ENCODE measurements around the gene STK17B. TPM values are rescaled to one million over a fixed set of nuclear protein-coding genes. Genes with fewer than 3 reads are reported as not detected.
"Not testable (repeated sequence)": the region's sequence is repeated elsewhere in the genome, so short reads cannot be mapped to it uniquely, and the experiment has no call there.

The STK17B gene
- total RNA-seq, 2 experiments from 2014 or later = 645 to 648 TPM

DNA sequence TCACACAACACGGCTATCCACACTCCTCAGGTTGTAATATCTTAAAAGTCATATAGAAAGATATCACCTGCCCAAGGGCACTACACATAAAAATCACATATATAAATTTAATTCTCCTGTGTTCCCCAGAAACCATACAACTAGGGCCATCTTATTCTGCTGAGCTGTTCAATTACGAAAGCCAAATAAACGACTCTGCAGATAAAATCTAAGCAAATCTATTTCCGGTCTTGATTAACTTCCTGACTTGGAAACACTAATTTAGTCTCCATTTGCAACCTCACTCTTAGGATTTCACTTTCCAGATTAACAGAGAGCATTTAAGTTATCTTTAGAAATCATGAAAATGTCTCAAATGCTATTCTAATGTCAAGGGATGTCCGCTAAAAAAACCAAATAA lies 23.9 kb upstream of the STK17B start:
- Histone ChIP-seq H3K9me3 (ENCODE audit: control insufficient read depth in 1 of 2, insufficient read depth in 1 of 2, low read length in 2 of 2) (peaks cover 0 to 5% of the 10 kb centered on the region in 2 experiments), H3K4me1 (ENCODE audit: insufficient read depth, low read length) (peaks cover 12% of the 10 kb centered on the region), H3K27me3 (ENCODE audit: control insufficient read depth in 1 of 2, insufficient read depth in 2 of 2, low read length in 2 of 2) (no peaks in the 10 kb centered on the region), H3K27ac (ENCODE audit: low read depth in 1 of 2, low read length in 2 of 2) (no peak overlapping the region), H3K36me3 (ENCODE audit: insufficient read depth, low read length) (no peaks in the 10 kb centered on the region), H3K4me3 (ENCODE audit: low read length) (no peak overlapping the region)
- H3K27ac Mint-ChIP-seq = peak overlapping the region; percentile 41
- ATAC-seq (ENCODE audit: poor library complexity) (no peak), DNase-seq (peak in 3 of 14 experiments; percentile 36 to 72 (median 37))
- CTCF ChIA-PET = interaction anchor here (0.6 to 1.6 kb wide), 7 partner anchors 10 to 127 kb away, joined by 3 to 7 read pairs (median 4); partner anchors contain the start of gene DNAH7
- H3K4me1 Mint-ChIP-seq (ENCODE audit: low read depth) = peaks cover 81% of the 10 kb centered on the region
- intact Hi-C loops (cut with DNase I, micrococcal nuclease) = no loop called here
- POLR2A ChIA-PET = interaction anchor here (0.9 to 9.9 kb wide), 14 partner anchors 9 to 81 kb away, joined by 3 to 85 read pairs (median 4); partner anchors contain the start of gene STK17B
- H3K4me3 Mint-ChIP-seq = peak overlapping the region; percentile 38
- H3K9me3 Mint-ChIP-seq = no peaks in the 10 kb centered on the region
- H3K27me3 Mint-ChIP-seq = no peaks in the 10 kb centered on the region
- H3K36me3 Mint-ChIP-seq (ENCODE audit: low read depth) = no peaks in the 10 kb centered on the region
- TF ChIP-seq, protein P1, sequence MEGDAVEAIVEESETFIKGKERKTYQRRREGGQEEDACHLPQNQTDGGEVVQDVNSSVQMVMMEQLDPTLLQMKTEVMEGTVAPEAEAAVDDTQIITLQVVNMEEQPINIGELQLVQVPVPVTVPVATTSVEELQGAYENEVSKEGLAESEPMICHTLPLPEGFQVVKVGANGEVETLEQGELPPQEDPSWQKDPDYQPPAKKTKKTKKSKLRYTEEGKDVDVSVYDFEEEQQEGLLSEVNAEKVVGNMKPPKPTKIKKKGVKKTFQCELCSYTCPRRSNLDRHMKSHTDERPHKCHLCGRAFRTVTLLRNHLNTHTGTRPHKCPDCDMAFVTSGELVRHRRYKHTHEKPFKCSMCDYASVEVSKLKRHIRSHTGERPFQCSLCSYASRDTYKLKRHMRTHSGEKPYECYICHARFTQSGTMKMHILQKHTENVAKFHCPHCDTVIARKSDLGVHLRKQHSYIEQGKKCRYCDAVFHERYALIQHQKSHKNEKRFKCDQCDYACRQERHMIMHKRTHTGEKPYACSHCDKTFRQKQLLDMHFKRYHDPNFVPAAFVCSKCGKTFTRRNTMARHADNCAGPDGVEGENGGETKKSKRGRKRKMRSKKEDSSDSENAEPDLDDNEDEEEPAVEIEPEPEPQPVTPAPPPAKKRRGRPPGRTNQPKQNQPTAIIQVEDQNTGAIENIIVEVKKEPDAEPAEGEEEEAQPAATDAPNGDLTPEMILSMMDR (IDR thresholded peaks at IDR 0.05) = no peak

DNA sequence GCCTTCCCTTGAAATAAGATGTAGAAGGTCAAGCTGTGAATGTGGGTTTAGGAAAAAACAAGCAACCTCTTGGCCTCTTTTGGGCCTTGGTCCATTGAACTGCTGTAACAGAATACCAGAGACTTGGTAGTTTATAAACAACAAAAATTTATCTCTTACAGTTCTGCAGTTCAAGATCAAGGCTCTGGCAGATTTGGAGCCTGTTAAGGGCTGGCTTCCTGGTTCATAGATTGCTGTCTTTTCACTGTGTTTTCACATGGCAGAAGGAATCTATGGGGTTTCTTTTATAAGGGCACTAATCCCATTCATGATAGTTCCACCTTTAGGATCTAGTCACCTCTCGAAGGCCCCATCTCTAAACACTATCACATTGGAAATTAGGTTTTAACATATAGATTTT lies 20.2 kb upstream of the STK17B start:
- no peaks in the 10 kb centered on the region for H3K27me3 ChIP-seq (ENCODE audit: control insufficient read depth in 1 of 2, insufficient read depth in 2 of 2, low read length in 2 of 2)
- no peaks in the 10 kb centered on the region for H3K27me3 Mint-ChIP-seq
- ChIA-PET CTCF (interaction anchor here (1.7 kb wide), 1 partner anchor 9 kb away, joined by 4 read pairs; no protein-coding TSS in a partner anchor), POLR2A (interaction anchor here (0.5 to 2.8 kb wide), 5 partner anchors 9 to 22 kb away, joined by 3 to 11 read pairs (median 5); no protein-coding TSS in a partner anchor)
- TF ChIP-seq, protein P1 (IDR thresholded peaks at IDR 0.05) = no peak
- H3K4me3 Mint-ChIP-seq = peak overlapping the region; percentile 39
- H3K4me1 ChIP-seq (ENCODE audit: insufficient read depth, low read length) = peaks cover 14% of the 10 kb centered on the region
- no peaks in the 10 kb centered on the region for H3K36me3 ChIP-seq (ENCODE audit: insufficient read depth, low read length)
- DNase-seq (no peak), ATAC-seq (ENCODE audit: poor library complexity) (peak; percentile 52)
- H3K9me3 Mint-ChIP-seq = peaks cover 4% of the 10 kb centered on the region
- no peaks in the 10 kb centered on the region for H3K36me3 Mint-ChIP-seq (ENCODE audit: low read depth)
- intact Hi-C loops (cut with DNase I, micrococcal nuclease) = loop anchor here in 1 of 2 experiments (2.0 kb wide), 1 partner anchor 15 kb away; no protein-coding TSS in a partner anchor
- H3K4me3 ChIP-seq (ENCODE audit: low read length) = no peak overlapping the region
- peaks cover 94% of the 10 kb centered on the region for H3K4me1 Mint-ChIP-seq (ENCODE audit: low read depth)
- peaks cover 0 to 3% of the 10 kb centered on the region in 2 experiments for H3K9me3 ChIP-seq (ENCODE audit: control insufficient read depth in 1 of 2, insufficient read depth in 1 of 2, low read length in 2 of 2)
- peak overlapping the region; percentile 75 for H3K27ac Mint-ChIP-seq
- no peak overlapping the region for H3K27ac ChIP-seq (ENCODE audit: low read depth in 1 of 2, low read length in 2 of 2)

DNA sequence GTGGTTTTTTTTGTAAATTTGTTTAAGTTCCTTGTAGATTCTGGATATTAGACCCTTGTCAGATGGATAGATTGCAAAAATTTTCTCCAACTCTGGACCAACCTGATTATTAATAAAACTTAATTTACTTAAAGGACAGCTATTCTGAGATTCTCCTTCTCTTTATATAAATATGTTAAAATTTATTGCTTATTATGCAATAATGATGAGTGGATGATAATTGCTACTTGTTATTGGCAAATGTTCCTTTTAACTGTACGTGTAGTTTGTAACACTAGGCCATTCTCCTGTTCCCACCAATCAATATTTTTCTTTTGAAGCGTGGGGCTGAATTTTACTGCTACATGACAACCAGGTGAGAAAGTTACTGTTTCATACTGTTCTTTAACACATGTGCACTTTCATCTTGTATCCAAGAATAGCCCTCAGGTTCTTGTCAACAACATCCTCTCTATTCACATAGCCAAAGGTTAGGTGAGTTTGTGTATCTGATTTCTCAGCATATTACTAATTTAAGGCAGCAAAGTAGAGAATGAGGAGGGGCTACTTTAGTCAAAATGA lies 16.6 kb upstream of the STK17B start:
- Mint-ChIP-seq H3K27ac (peak overlapping the region; percentile 94), H3K4me1 (ENCODE audit: low read depth) (peaks cover 100% of the 10 kb centered on the region), H3K27me3 (no peaks in the 10 kb centered on the region), H3K9me3 (peaks cover 4% of the 10 kb centered on the region), H3K4me3 (peak overlapping the region; percentile 7), H3K36me3 (ENCODE audit: low read depth) (no peaks in the 10 kb centered on the region)
- Histone ChIP-seq H3K4me3 (ENCODE audit: low read length) (no peak overlapping the region), H3K36me3 (ENCODE audit: insufficient read depth, low read length) (no peaks in the 10 kb centered on the region), H3K4me1 (ENCODE audit: insufficient read depth, low read length) (peaks cover 40% of the 10 kb centered on the region), H3K27ac (ENCODE audit: low read depth in 1 of 2, low read length in 2 of 2) (no peak overlapping the region), H3K9me3 (ENCODE audit: control insufficient read depth in 1 of 2, insufficient read depth in 1 of 2, low read length in 2 of 2) (no peaks in the 10 kb centered on the region), H3K27me3 (ENCODE audit: control insufficient read depth in 1 of 2, insufficient read depth in 2 of 2, low read length in 2 of 2) (no peaks in the 10 kb centered on the region)
- ATAC-seq (ENCODE audit: poor library complexity) (no peak), DNase-seq (no peak)
- intact Hi-C loops (cut with DNase I, micrococcal nuclease) = no loop called here
- POLR2A ChIA-PET = interaction anchor here (0.7 to 2.4 kb wide), 4 partner anchors 12 to 73 kb away, joined by 3 to 9 read pairs (median 6); no protein-coding TSS in a partner anchor
- TF ChIP-seq, protein P1 (IDR thresholded peaks at IDR 0.05) = no peak
- CTCF ChIA-PET = interaction anchor here (0.8 to 1.0 kb wide), 2 partner anchors 10 to 89 kb away, joined by 3 read pairs; no protein-coding TSS in a partner anchor

DNA sequence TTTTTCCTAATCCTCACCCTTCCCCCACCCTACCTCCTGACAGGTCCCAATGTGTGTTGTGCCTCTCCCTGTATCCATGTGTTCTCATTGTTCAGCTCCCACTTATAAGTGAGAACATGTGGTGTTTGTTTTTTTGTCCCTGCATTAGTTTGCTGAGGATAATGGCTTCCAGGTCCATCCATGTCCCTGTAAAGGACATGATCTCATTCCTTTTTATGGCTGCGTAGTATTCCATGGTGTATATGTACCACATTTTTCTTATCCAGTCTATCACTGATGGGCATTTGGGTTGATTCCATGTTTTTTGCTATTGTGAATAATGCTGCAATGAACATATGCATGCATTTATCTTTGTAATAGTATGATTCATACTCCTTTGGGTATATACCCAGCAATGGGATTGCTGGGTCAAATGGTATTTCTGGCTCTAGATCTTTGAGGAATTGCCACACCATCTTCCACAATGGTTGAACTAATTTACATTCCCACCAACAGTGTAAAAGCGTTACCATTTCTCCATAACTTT lies 15.9 kb upstream of the STK17B start:
- H3K27me3 Mint-ChIP-seq; H3K4me3 ChIP-seq (ENCODE audit: low read length); H3K9me3 Mint-ChIP-seq; H3K27ac ChIP-seq (ENCODE audit: low read depth in 1 of 2, low read length in 2 of 2); H3K36me3 Mint-ChIP-seq (ENCODE audit: low read depth); H3K27me3 ChIP-seq (ENCODE audit: control insufficient read depth in 1 of 2, insufficient read depth in 2 of 2, low read length in 2 of 2); H3K9me3 ChIP-seq (ENCODE audit: control insufficient read depth in 1 of 2, insufficient read depth in 1 of 2, low read length in 2 of 2); H3K4me3 Mint-ChIP-seq; CTCF ChIA-PET; intact Hi-C loops (cut with DNase I, micrococcal nuclease); H3K36me3 ChIP-seq (ENCODE audit: insufficient read depth, low read length); DNase-seq; ATAC-seq (ENCODE audit: poor library complexity): not testable (repeated sequence)
- POLR2A ChIA-PET = interaction anchor here (0.7 to 2.4 kb wide), 4 partner anchors 11 to 73 kb away, joined by 3 to 9 read pairs (median 6); no protein-coding TSS in a partner anchor
- H3K4me1 ChIP-seq (ENCODE audit: insufficient read depth, low read length) = peaks cover 45% of the 10 kb centered on the region
- Mint-ChIP-seq H3K27ac (peak overlapping the region; percentile 94), H3K4me1 (ENCODE audit: low read depth) (peaks cover 100% of the 10 kb centered on the region)
